Upper lobe of left lung (tissue), 6 donors: ENCODE results near the gene GPC5. TPM values are rescaled to one million over a fixed set of nuclear protein-coding genes. Genes with fewer than 3 reads are reported as not detected.
"Not testable (repeated sequence)": the region's sequence is repeated elsewhere in the genome, so short reads cannot be mapped to it uniquely, and the experiment has no call there.

Experiments
- ATAC-seq, 2 donors: fragments of 200-7000 bp; cut with Tn5 transposase; one replicate each; pipeline ENCODE4 v1.9.1; 2022; ENCODE audit warnings: mild to moderate bottlenecking in 2 of 2, moderate library complexity in 2 of 2; ENCODE audit not compliant: low FRiP score in 2 of 2
- DNase-seq, 2 donors: peaks; one replicate each; pipeline ENCODE4 v3.0.0-alpha.2; 2019 to 2020
- H3K27ac ChIP-seq, 4 donors: fragments of 200-600 bp; sonication (generic); one replicate each; pipeline ENCODE4 v1.5.1; 2016 to 2019
- H3K27me3 ChIP-seq, 4 donors: fragments of 200-600 bp; sonication (generic); one replicate each; pipeline ENCODE4 v1.5.1; 2017 to 2019
- H3K36me3 ChIP-seq, 4 donors: fragments of 200-600 bp; sonication (generic); one replicate each; pipeline ENCODE4 v1.5.1; 2016 to 2019
- H3K4me1 ChIP-seq, 4 donors: fragments of 200-600 bp; sonication (generic); one replicate each; pipeline ENCODE4 v1.5.1; 2018 to 2019
- H3K4me3 ChIP-seq, 4 donors: fragments of 200-600 bp; sonication (generic); one replicate each; pipeline ENCODE4 v1.5.1; 2017 to 2019; ENCODE audit warnings: mild to moderate bottlenecking in 2 of 4, moderate library complexity in 1 of 4
- H3K9me3 ChIP-seq, 4 donors: fragments of 200-600 bp; sonication (generic); one replicate each; pipeline ENCODE4 v1.5.1; 2018 to 2019
- CTCF ChIP-seq, 6 experiments: fragments of 450-650 bp in 4 of 6; fragments of 200-600 bp in 2 of 6; sonication (generic) in 2 of 6; IDR thresholded peaks; one replicate each; pipeline ENCODE4 v1.5.1; 2016 to 2019; ENCODE audit warnings: antibody characterized with exemption in 6 of 6
- EP300 ChIP-seq, 4 donors: sonication (generic); formaldehyde crosslinking; IDR thresholded peaks; one replicate each; pipeline ENCODE4 v1.5.1; 2017; ENCODE audit warnings: antibody characterized with exemption in 4 of 4, control low read depth in 2 of 4
- POLR2A ChIP-seq, 4 donors: fragments of 450-650 bp; IDR thresholded peaks; one replicate each; pipeline ENCODE4 v1.5.1; 2016 to 2017; ENCODE audit warnings: antibody characterized with exemption in 4 of 4, mild to moderate bottlenecking in 2 of 4
- POLR2AphosphoS5 ChIP-seq, 2 donors: sonication (generic); formaldehyde crosslinking; IDR thresholded peaks; one replicate each; pipeline ENCODE4 v1.5.1; 2017; ENCODE audit warnings: antibody characterized with exemption in 2 of 2
- WGBS, 2 donors: methylation state at CpG; one replicate each; pipeline ENCODE4 v1.1.5; 2017 to 2018; 5-methylcytosine and 5-hydroxymethylcytosine counted together
- total RNA-seq, 6 donors: library from RNA; depleted of rRNA in 4 of 6; stranded (reverse); fragments of >200 nt in 4 of 6; gene quantifications; one replicate each; pipeline versions ENCODE4 v1.1.0 to v1.2.1, GENCODE V29; 2016 to 2021
- donor health status: DM: no; HTN: no; CAD: no; lungs with moderate emphysema.
- donor health status: DM: no; HTN: yes; CAD: no; lungs with severe emphysema.

The GPC5 gene
- total RNA-seq, 6 donors from 2014 or later = 7.6 to 51.4 (median 12.8) TPM

- WGBS, 2 donors = 86 to 93% methylated on average over 1 of the region's 1 CpG
- no peak for TF ChIP-seq POLR2A (IDR thresholded peaks at IDR 0.05)
- TF ChIP-seq EP300 (IDR thresholded peaks at IDR 0.05) = no peak
- TF ChIP-seq POLR2AphosphoS5 (IDR thresholded peaks at IDR 0.05) = no peak
- TF ChIP-seq CTCF (IDR thresholded peaks at IDR 0.05) = no peak
- Histone ChIP-seq H3K27ac (no peak overlapping the region), H3K4me1 (no peaks in the 10 kb centered on the region), H3K9me3 (no peaks in the 10 kb centered on the region), H3K36me3 (no peaks in the 10 kb centered on the region), H3K27me3 (no peaks in the 10 kb centered on the region), H3K4me3 (no peak overlapping the region)
- DNase-seq (no peak), ATAC-seq (no peak)
Observed at GRCh38 chr13:92735909-92736308, 1337.5 kb downstream of the GPC5 start.

- TF ChIP-seq CTCF (IDR thresholded peaks at IDR 0.05) (no peak), POLR2AphosphoS5 (IDR thresholded peaks at IDR 0.05) (no peak), EP300 (IDR thresholded peaks at IDR 0.05) (no peak), POLR2A (IDR thresholded peaks at IDR 0.05) (no peak)
- no peak for DNase-seq
- 64 to 68% methylated on average over 2 of the region's 2 CpGs for WGBS, 2 donors
- Histone ChIP-seq H3K36me3 (no peaks in the 10 kb centered on the region), H3K27ac (no peak overlapping the region), H3K4me3 (no peak overlapping the region), H3K27me3 (no peaks in the 10 kb centered on the region), H3K4me1 (no peaks in the 10 kb centered on the region), H3K9me3 (no peaks in the 10 kb centered on the region)
- no peak for ATAC-seq
Observed at GRCh38 chr13:92739306-92739818, 1340.9 kb downstream of the GPC5 start.

- Histone ChIP-seq H3K4me1 (no peaks in the 10 kb centered on the region), H3K27me3 (no peaks in the 10 kb centered on the region), H3K4me3 (no peak overlapping the region), H3K36me3 (no peaks in the 10 kb centered on the region), H3K9me3 (no peaks in the 10 kb centered on the region), H3K27ac (no peak overlapping the region)
- ATAC-seq = no peak
- WGBS, 2 donors = 93 to 94% methylated on average over 1 of the region's 1 CpG
- DNase-seq = no peak
- no peak for TF ChIP-seq CTCF (IDR thresholded peaks at IDR 0.05)
- no peak for TF ChIP-seq EP300 (IDR thresholded peaks at IDR 0.05)
- no peak for TF ChIP-seq POLR2AphosphoS5 (IDR thresholded peaks at IDR 0.05)
- no peak for TF ChIP-seq POLR2A (IDR thresholded peaks at IDR 0.05)
Observed at GRCh38 chr13:92743992-92744391, 1345.6 kb downstream of the GPC5 start.

DNA sequence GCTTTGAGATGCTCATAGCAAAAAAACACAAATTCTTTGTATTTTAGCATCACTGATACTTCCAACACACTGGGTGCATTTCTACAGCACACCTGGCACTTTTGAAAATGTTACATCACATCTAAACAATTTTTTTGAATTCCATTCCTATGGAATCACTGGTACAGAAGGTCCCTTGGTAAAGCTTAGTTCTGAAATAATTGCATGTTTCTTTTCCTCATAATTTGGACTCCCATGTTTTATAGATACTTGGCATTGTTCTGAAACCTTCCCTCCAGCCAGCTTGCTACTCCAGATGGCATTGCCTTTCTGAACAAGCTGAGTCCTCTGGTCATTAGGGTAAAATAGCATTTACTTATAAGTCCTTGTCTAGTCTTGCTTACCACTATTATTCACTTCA lies 1346.8 kb downstream of the GPC5 start:
- H3K4me3 ChIP-seq = no peak overlapping the region
- no peaks in the 10 kb centered on the region for H3K27me3 ChIP-seq
- no peak for DNase-seq
- TF ChIP-seq CTCF (IDR thresholded peaks at IDR 0.05) (no peak), EP300 (IDR thresholded peaks at IDR 0.05) (no peak), POLR2AphosphoS5 (IDR thresholded peaks at IDR 0.05) (no peak), POLR2A (IDR thresholded peaks at IDR 0.05) (no peak)
- no peaks in the 10 kb centered on the region for H3K4me1 ChIP-seq
- ATAC-seq = no peak
- H3K36me3 ChIP-seq = no peaks in the 10 kb centered on the region
- H3K9me3 ChIP-seq = no peaks in the 10 kb centered on the region
- no peak overlapping the region for H3K27ac ChIP-seq

DNA sequence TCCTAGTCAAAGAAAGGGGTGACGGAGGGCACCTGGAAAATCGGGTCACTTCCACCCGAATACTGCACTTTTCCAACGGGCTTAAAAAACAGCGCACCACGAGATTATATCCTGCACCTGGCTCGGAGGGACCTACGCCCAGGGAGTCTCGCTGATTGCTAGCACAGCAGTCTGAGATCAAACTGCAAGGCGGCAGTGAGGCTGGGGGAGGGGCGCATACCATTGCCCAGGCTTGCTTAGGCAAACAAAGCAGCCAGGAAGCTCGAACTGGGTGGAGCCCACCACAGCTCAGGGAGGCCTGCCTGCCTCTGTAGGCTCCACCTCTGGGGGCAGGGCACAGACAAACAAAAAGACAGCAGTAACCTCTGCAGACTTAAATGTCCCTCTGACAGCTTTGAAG lies 1354.3 kb downstream of the GPC5 start:
- not testable (repeated sequence) for H3K27ac ChIP-seq, ATAC-seq, H3K9me3 ChIP-seq, H3K36me3 ChIP-seq, H3K4me1 ChIP-seq, H3K27me3 ChIP-seq, H3K4me3 ChIP-seq
- WGBS, 2 donors = 76 to 80% methylated on average over 10 to 12 of the region's 12 CpGs
- peak in 1 of 2 donors; percentile 15 for DNase-seq
